Esophagus muscularis mucosa (tissue), 4 donors: ENCODE measurements around the gene COPS6. TPM values are rescaled to one million over a fixed set of nuclear protein-coding genes. Genes with fewer than 3 reads are reported as not detected.

Experiments
- DNase-seq: peaks from one replicate; pipeline ENCODE4 v3.0.0-alpha.2; 2017; ENCODE audit errors: extremely low spot score
- H3K27ac ChIP-seq, 4 donors: fragments of 200-600 bp; sonication (generic); replicated peaks in 1 of 4; 1 replicate in 3 of 4; 2 replicates in 1 of 4; pipeline ENCODE4 v1.5.1; 2016 to 2019; ENCODE audit warnings: mild to moderate bottlenecking in 1 of 4
- H3K27me3 ChIP-seq, 4 donors: fragments of 200-600 bp; sonication (generic); one replicate each; pipeline versions ENCODE4 v1.5.1 to v1.6.0; 2016 to 2019
- H3K36me3 ChIP-seq, 4 donors: fragments of 200-600 bp; sonication (generic); one replicate each; pipeline ENCODE4 v1.5.1; 2016 to 2019
- H3K4me1 ChIP-seq, 4 donors: fragments of 200-600 bp; sonication (generic); one replicate each; pipeline ENCODE4 v1.5.1; 2016 to 2019
- H3K4me3 ChIP-seq, 4 donors: fragments of 200-600 bp; sonication (generic); 1 replicate in 2 of 4; 2 replicates in 2 of 4; pipeline ENCODE4 v1.5.1; 2016 to 2019; ENCODE audit warnings: mild to moderate bottlenecking in 4 of 4, moderate library complexity in 1 of 4
- H3K9me3 ChIP-seq, 4 donors: fragments of 200-600 bp; sonication (generic); 1 replicate in 3 of 4; 2 replicates in 1 of 4; pipeline ENCODE4 v1.5.1; 2016 to 2019
- CTCF ChIP-seq, 3 experiments: fragments of 200-600 bp in 2 of 3; fragments of 450-650 bp in 1 of 3; sonication (generic) in 2 of 3; IDR thresholded peaks; one replicate each; pipeline ENCODE4 v1.5.1; 2017 to 2019; ENCODE audit warnings: antibody characterized with exemption in 3 of 3, mild to moderate bottlenecking in 2 of 3, moderate library complexity in 1 of 3
- EP300 ChIP-seq: sonication (generic); formaldehyde crosslinking; IDR thresholded peaks from one replicate; pipeline ENCODE4 v1.6.1; 2017; ENCODE audit warnings: antibody characterized with exemption
- POLR2A ChIP-seq: fragments of 450-650 bp; IDR thresholded peaks from one replicate; pipeline ENCODE4 v1.6.1; 2017; ENCODE audit warnings: antibody characterized with exemption, moderate library complexity, mild to moderate bottlenecking, low read depth
- POLR2AphosphoS5 ChIP-seq, 2 donors: sonication (generic); formaldehyde crosslinking; IDR thresholded peaks; one replicate each; pipeline ENCODE4 v1.6.1; 2017; ENCODE audit warnings: antibody characterized with exemption in 2 of 2
- WGBS: methylation state at CpG from one replicate; pipeline ENCODE4 v1.1.5; 2018; 5-methylcytosine and 5-hydroxymethylcytosine counted together
- intact Hi-C: fragments of 100-400 bp; cut with DNase I; formaldehyde crosslinking; loops from one replicate; pipeline ENCODE4 v1.15.1; 2023
- total RNA-seq, 4 donors: library from RNA; depleted of rRNA; stranded (reverse); fragments of >200 nt; gene quantifications; one replicate each; pipeline versions ENCODE4 v1.1.0 to v1.2.1, GENCODE V29; 2016

COPS6 gene
- total RNA-seq, 4 donors from 2014 or later = 49.4 to 97.6 (median 73.7) TPM

GRCh38 chr7:100066953-100067352 lies 21.8 kb upstream of the COPS6 start:
- intact Hi-C loops = no loop called here
- Histone ChIP-seq H3K4me1 (peaks cover 14 to 18% (median 15%) of the 10 kb centered on the region in 4 donors), H3K9me3 (peaks cover 0 to 22% (median 15%) of the 10 kb centered on the region in 4 donors), H3K36me3 (peaks cover 38 to 81% (median 72%) of the 10 kb centered on the region in 4 donors), H3K4me3 (no peak overlapping the region), H3K27me3 (no peaks in the 10 kb centered on the region), H3K27ac (peak overlapping the region in 1 of 4 donors; percentile 60)
- no peak for DNase-seq
- 91% methylated on average over 7 of the region's 7 CpGs for WGBS
- TF ChIP-seq CTCF (IDR thresholded peaks at IDR 0.05) (no peak), POLR2A (no peak), POLR2AphosphoS5 (IDR thresholded peaks at IDR 0.05) (no peak), EP300 (no peak)

- Histone ChIP-seq H3K27me3 (no peaks in the 10 kb centered on the region), H3K36me3 (peaks cover 50 to 84% (median 75%) of the 10 kb centered on the region in 4 donors), H3K4me1 (peaks cover 13 to 18% (median 15%) of the 10 kb centered on the region in 4 donors), H3K27ac (no peak overlapping the region), H3K4me3 (no peak overlapping the region), H3K9me3 (peaks cover 0 to 30% (median 21%) of the 10 kb centered on the region in 4 donors)
- 99% methylated on average over 5 of the region's 5 CpGs for WGBS
- TF ChIP-seq POLR2AphosphoS5 (IDR thresholded peaks at IDR 0.05) = no peak
- TF ChIP-seq POLR2A = no peak
- TF ChIP-seq EP300 = no peak
- intact Hi-C loops = no loop called here
- no peak for DNase-seq
Observed at GRCh38 chr7:100069991-100070390, 18.8 kb upstream of the COPS6 start.

- Histone ChIP-seq H3K9me3 (peaks cover 0 to 30% (median 21%) of the 10 kb centered on the region in 4 donors), H3K27ac (no peak overlapping the region), H3K27me3 (no peaks in the 10 kb centered on the region), H3K36me3 (peaks cover 62 to 94% (median 83%) of the 10 kb centered on the region in 4 donors), H3K4me3 (no peak overlapping the region), H3K4me1 (peaks cover 2 to 6% (median 3%) of the 10 kb centered on the region in 4 donors)
- TF ChIP-seq CTCF (IDR thresholded peaks at IDR 0.05) (no peak), POLR2A (no peak), POLR2AphosphoS5 (IDR thresholded peaks at IDR 0.05) (no peak), EP300 (no peak)
- intact Hi-C loops = no loop called here
- WGBS = 95% methylated on average over 11 of the region's 11 CpGs
- no peak for DNase-seq
Observed at GRCh38 chr7:100071018-100071723, 17.6 kb upstream of the COPS6 start.

- 97% methylated on average over 10 of the region's 10 CpGs for WGBS
- TF ChIP-seq EP300 = no peak
- TF ChIP-seq CTCF (IDR thresholded peaks at IDR 0.05) = no peak
- H3K36me3 ChIP-seq = peaks cover 63 to 98% (median 90%) of the 10 kb centered on the region in 4 donors
Observed at GRCh38 chr7:100072462-100072861, 16.3 kb upstream of the COPS6 start.

GRCh38 chr7:100074841-100075240 lies 13.9 kb upstream of the COPS6 start:
- Histone ChIP-seq H3K27ac (no peak overlapping the region), H3K4me3 (no peak overlapping the region), H3K36me3 (peaks cover 63 to 100% (median 98%) of the 10 kb centered on the region in 4 donors), H3K4me1 (peaks cover 9 to 20% (median 14%) of the 10 kb centered on the region in 4 donors), H3K9me3 (peaks cover 0 to 29% (median 21%) of the 10 kb centered on the region in 4 donors), H3K27me3 (no peaks in the 10 kb centered on the region)
- WGBS = 95% methylated on average over 7 of the region's 7 CpGs
- no peak for DNase-seq
- intact Hi-C loops = no loop called here
- TF ChIP-seq POLR2AphosphoS5 (IDR thresholded peaks at IDR 0.05) (no peak), EP300 (no peak), POLR2A (no peak), CTCF (IDR thresholded peaks at IDR 0.05) (no peak)

More at GRCh38 chr7:100072462-100072861, 16.3 kb upstream of the COPS6 start:
- H3K27ac ChIP-seq = no peak overlapping the region
- H3K9me3 ChIP-seq = peaks cover 0 to 30% (median 21%) of the 10 kb centered on the region in 4 donors
- H3K4me3 ChIP-seq = no peak overlapping the region
- no peak for DNase-seq
- no peaks in the 10 kb centered on the region for H3K27me3 ChIP-seq
- intact Hi-C loops = no loop called here
- no peaks in the 10 kb centered on the region for H3K4me1 ChIP-seq
